Neuronal stem cell (in vitro differentiated cells): Measurements from ENCODE around the gene TP53BP2.

Experiments
- DNase-seq: peaks from one replicate; pipeline ENCODE4 v3.0.0-alpha.2; 2013; ENCODE audit warnings: low spot score
- H2AFZ ChIP-seq: one replicate; pipeline ENCODE4 v1.6.1; 2013; ENCODE audit warnings: mild to moderate bottlenecking, low read length, inconsistent platforms
- H2AK5ac ChIP-seq: 2 replicates; pipeline ENCODE4 v1.6.1; 2013; ENCODE audit warnings: low read depth, mild to moderate bottlenecking, inconsistent platforms, low read length, moderate library complexity, mixed read lengths
- H2BK120ac ChIP-seq: 2 replicates; pipeline ENCODE4 v1.6.1; 2013; ENCODE audit warnings: low read depth, mild to moderate bottlenecking, inconsistent platforms, low read length, moderate library complexity, mixed read lengths
- H2BK12ac ChIP-seq: one replicate; pipeline ENCODE4 v1.6.1; 2013; ENCODE audit warnings: low read length, inconsistent platforms
- H2BK15ac ChIP-seq: 2 replicates; pipeline ENCODE4 v1.6.1; 2013; ENCODE audit warnings: mild to moderate bottlenecking, low read length, inconsistent platforms, mixed read lengths
- H2BK5ac ChIP-seq: one replicate; pipeline ENCODE4 v1.6.1; 2013; ENCODE audit warnings: inconsistent platforms, mild to moderate bottlenecking, low read length, moderate library complexity
- H3K14ac ChIP-seq: one replicate; pipeline ENCODE4 v1.6.1; 2013; ENCODE audit warnings: low read length, inconsistent platforms
- H3K18ac ChIP-seq: 2 replicates; pipeline ENCODE4 v1.6.1; 2013; ENCODE audit warnings: low read length, inconsistent platforms
- H3K23ac ChIP-seq: 2 replicates; pipeline ENCODE4 v1.6.1; 2013; ENCODE audit warnings: low read depth, mild to moderate bottlenecking, mixed read lengths, low read length, inconsistent platforms; ENCODE audit not compliant: poor library complexity
- H3K27ac ChIP-seq: replicated peaks from 3 replicates; pipeline ENCODE4 v1.5.1; 2013; ENCODE audit warnings: low read length, inconsistent platforms
- H3K27me3 ChIP-seq, 3 experiments: 2 replicates each; pipeline ENCODE4 v1.6.1; 2013; ENCODE audit warnings: low read length in 3 of 3, mild to moderate bottlenecking in 2 of 3, inconsistent platforms in 1 of 3, low read depth in 1 of 3, mixed read lengths in 1 of 3, moderate library complexity in 1 of 3; ENCODE audit not compliant: control insufficient read depth in 3 of 3, insufficient read depth in 3 of 3
- H3K36me3 ChIP-seq, 2 donors: replicated peaks in 1 of 2; 2 replicates each; pipeline ENCODE4 v1.6.1; 2013; ENCODE audit warnings: low read length in 2 of 2; ENCODE audit not compliant: control insufficient read depth in 2 of 2, insufficient read depth in 2 of 2
- H3K4ac ChIP-seq: 2 replicates; pipeline ENCODE4 v1.6.1; 2013; ENCODE audit warnings: inconsistent platforms, mild to moderate bottlenecking, low read length, moderate library complexity
- H3K4me1 ChIP-seq, 2 donors: 1 replicate in 1 of 2; 2 replicates in 1 of 2; pipeline ENCODE4 v1.6.1; 2013; ENCODE audit warnings: low read length in 2 of 2, low read depth in 1 of 2; ENCODE audit not compliant: control insufficient read depth in 2 of 2, insufficient read depth in 1 of 2
- H3K4me2 ChIP-seq: one replicate; pipeline ENCODE4 v1.6.1; 2013; ENCODE audit warnings: mild to moderate bottlenecking, low read length, inconsistent platforms; ENCODE audit not compliant: insufficient read depth, poor library complexity, severe bottlenecking
- H3K4me3 ChIP-seq, 2 donors: 2 replicates each; pipeline ENCODE4 v1.5.1; 2013; ENCODE audit warnings: low read length in 2 of 2, mild to moderate bottlenecking in 2 of 2, inconsistent platforms in 1 of 2, moderate library complexity in 1 of 2
- H3K79me1 ChIP-seq: one replicate; pipeline ENCODE4 v1.6.1; 2013; ENCODE audit warnings: low read depth, mild to moderate bottlenecking, inconsistent platforms, low read length, moderate library complexity
- H3K9ac ChIP-seq: one replicate; pipeline ENCODE4 v1.6.1; 2013; ENCODE audit warnings: mild to moderate bottlenecking, low read depth, low read length, inconsistent platforms; ENCODE audit not compliant: poor library complexity
- H3K9me3 ChIP-seq, 2 donors: replicated peaks in 1 of 2; 2 replicates each; pipeline versions ENCODE3 to v1.6.1; 2013; ENCODE audit warnings: low read length in 2 of 2, mild to moderate bottlenecking in 2 of 2, inconsistent platforms in 1 of 2, low read depth in 1 of 2, mixed read lengths in 1 of 2, moderate library complexity in 1 of 2; ENCODE audit not compliant: control insufficient read depth in 2 of 2, insufficient read depth in 1 of 2
- H4K8ac ChIP-seq: one replicate; pipeline ENCODE4 v1.6.1; 2013; ENCODE audit warnings: low read depth, mild to moderate bottlenecking, inconsistent platforms, low read length, moderate library complexity
- H4K91ac ChIP-seq: one replicate; pipeline ENCODE4 v1.6.1; 2013; ENCODE audit warnings: low read length, low read depth, mild to moderate bottlenecking, inconsistent platforms; ENCODE audit not compliant: poor library complexity
- WGBS, 2 donors: extraction: QIAGEN DNeasy Blood & Tissue Kit; methylation state at CpG; one replicate each; pipeline ENCODE4 v1.1.7; 2013; ENCODE audit warnings: missing lambda C conversion rate in 2 of 2, mixed read lengths in 1 of 2; ENCODE audit not compliant: insufficient read length in 2 of 2, insufficient replicate concordance in 1 of 2; ENCODE audit errors: extremely low coverage in 2 of 2; 5-methylcytosine and 5-hydroxymethylcytosine counted together

Gene TP53BP2

DNA sequence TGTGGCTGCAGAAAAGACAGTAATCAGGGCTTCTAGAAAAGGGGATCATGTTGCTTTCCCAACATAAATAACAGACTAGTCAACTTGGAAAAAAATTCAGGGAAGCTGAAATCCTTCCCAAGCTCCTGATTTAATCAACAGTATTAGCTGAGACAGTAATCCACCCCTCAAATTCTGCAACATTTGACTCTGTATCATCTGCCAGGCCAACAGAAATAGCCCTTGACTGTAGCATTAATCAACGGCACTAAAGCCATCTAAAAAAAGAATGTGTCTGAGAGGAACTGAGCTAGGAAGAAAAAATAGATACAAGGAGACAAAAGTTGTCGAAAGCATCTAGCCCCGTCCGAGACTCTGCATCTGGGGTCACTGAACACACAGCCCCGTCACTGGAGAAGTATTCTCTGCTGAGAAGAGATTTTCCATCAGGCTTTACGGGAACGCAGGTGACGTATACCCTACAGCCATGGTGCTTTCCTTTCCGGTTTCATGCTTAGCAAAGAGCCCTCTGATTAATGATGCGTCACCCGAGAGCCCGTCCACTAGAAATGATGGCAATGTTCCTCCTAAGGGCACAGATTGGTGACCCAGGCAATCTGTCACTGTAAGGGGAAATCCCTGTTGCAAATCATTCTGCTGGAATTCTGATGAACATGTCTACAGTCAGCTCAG is 42.1 kb upstream of the TP53BP2 start:
- H3K4me1 ChIP-seq: no peaks in the 10 kb centered on the region
- no peak overlapping the region for H3K4me3 ChIP-seq
- H3K14ac ChIP-seq: no peak overlapping the region
- H3K23ac ChIP-seq: no peak overlapping the region
- peak overlapping the region; percentile 22 for H2AFZ ChIP-seq
- H2AK5ac ChIP-seq: no peak overlapping the region
- no peaks in the 10 kb centered on the region for H3K79me1 ChIP-seq
- H2BK5ac ChIP-seq: no peak overlapping the region
- no peak overlapping the region for H3K4me2 ChIP-seq
- H4K91ac ChIP-seq: no peak overlapping the region
- H3K9me3 ChIP-seq: no peaks in the 10 kb centered on the region
- no peaks in the 10 kb centered on the region for H3K36me3 ChIP-seq
- H3K18ac ChIP-seq: no peak overlapping the region
- no peaks in the 10 kb centered on the region for H3K27me3 ChIP-seq
- no peak overlapping the region for H2BK12ac ChIP-seq
- DNase-seq: no peak
- H4K8ac ChIP-seq: no peak overlapping the region
- no peak overlapping the region for H3K27ac ChIP-seq
- no peak overlapping the region for H2BK15ac ChIP-seq
- H3K9ac ChIP-seq: no peak overlapping the region
- no peak overlapping the region for H2BK120ac ChIP-seq
- WGBS, 2 donors: no CpG with 5 or more reads among the region's 12 CpGs
- no peak overlapping the region for H3K4ac ChIP-seq

DNA sequence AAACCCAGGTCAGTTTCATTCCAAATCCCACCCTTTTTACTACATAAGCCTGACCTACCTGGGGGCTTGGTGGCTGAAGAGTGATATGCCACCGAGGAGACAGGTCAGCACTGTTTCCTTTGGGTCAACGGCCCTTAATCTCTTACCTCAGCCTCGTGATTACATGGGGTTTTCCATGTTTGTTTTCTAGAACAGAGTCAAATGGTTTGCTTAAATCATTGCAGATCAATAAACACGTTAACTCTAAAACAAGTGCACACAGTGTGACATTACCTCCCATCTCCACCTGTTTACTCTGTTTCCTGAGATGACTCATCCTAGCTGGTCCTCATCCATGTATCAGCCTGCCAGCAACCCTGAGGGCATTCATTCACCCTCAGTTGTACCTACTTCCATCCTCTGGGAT is 40.8 kb upstream of the TP53BP2 start:
- Histone ChIP-seq H3K4ac (no peak overlapping the region), H3K4me2 (no peak overlapping the region), H3K23ac (no peak overlapping the region), H4K8ac (no peak overlapping the region), H3K9me3 (no peaks in the 10 kb centered on the region), H4K91ac (no peak overlapping the region), H3K18ac (no peak overlapping the region), H2BK120ac (no peak overlapping the region), H2AK5ac (no peak overlapping the region), H3K4me3 (no peak overlapping the region), H3K79me1 (no peaks in the 10 kb centered on the region), H2AFZ (no peak overlapping the region), H3K14ac (no peak overlapping the region), H3K9ac (no peak overlapping the region), H3K27me3 (no peaks in the 10 kb centered on the region), H3K36me3 (no peaks in the 10 kb centered on the region), H2BK15ac (no peak overlapping the region), H2BK5ac (no peak overlapping the region), H3K4me1 (no peaks in the 10 kb centered on the region), H2BK12ac (no peak overlapping the region), H3K27ac (no peak overlapping the region)
- DNase-seq: no peak
- no CpG with 5 or more reads among the region's 4 CpGs for WGBS, 2 donors

DNA sequence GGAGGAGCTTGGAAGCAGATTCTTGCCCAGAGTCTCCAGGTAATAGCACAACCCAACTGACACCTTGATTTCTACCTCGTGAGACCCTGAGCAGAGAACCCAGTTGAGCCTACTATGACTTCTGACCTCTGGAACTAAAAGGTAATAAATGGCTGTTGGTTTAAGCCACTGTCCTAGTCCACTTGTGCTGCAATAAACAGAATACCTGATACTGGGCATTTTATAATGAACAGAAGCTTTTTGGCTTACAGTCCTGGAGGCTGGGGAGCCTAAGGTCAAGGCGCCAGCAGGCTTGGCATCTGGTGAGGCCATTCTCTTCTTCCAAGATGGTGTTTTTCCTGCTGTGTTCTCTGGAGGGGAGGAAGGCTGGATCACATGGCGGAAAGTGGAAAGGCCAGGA is 39.9 kb upstream of the TP53BP2 start:
- Histone ChIP-seq H2AK5ac (no peak overlapping the region), H2BK120ac (no peak overlapping the region), H2BK5ac (no peak overlapping the region), H2BK15ac (no peak overlapping the region), H3K9me3 (no peaks in the 10 kb centered on the region), H3K4me2 (no peak overlapping the region), H3K4me3 (no peak overlapping the region), H3K18ac (no peak overlapping the region), H2BK12ac (no peak overlapping the region), H3K79me1 (no peaks in the 10 kb centered on the region), H2AFZ (no peak overlapping the region), H3K23ac (no peak overlapping the region), H3K27me3 (no peaks in the 10 kb centered on the region), H3K27ac (no peak overlapping the region), H3K4ac (no peak overlapping the region), H3K4me1 (no peaks in the 10 kb centered on the region), H3K36me3 (no peaks in the 10 kb centered on the region), H3K14ac (no peak overlapping the region), H4K91ac (no peak overlapping the region), H3K9ac (no peak overlapping the region), H4K8ac (no peak overlapping the region)
- no CpG with 5 or more reads among the region's 3 CpGs for WGBS, 2 donors
- DNase-seq: no peak

DNA sequence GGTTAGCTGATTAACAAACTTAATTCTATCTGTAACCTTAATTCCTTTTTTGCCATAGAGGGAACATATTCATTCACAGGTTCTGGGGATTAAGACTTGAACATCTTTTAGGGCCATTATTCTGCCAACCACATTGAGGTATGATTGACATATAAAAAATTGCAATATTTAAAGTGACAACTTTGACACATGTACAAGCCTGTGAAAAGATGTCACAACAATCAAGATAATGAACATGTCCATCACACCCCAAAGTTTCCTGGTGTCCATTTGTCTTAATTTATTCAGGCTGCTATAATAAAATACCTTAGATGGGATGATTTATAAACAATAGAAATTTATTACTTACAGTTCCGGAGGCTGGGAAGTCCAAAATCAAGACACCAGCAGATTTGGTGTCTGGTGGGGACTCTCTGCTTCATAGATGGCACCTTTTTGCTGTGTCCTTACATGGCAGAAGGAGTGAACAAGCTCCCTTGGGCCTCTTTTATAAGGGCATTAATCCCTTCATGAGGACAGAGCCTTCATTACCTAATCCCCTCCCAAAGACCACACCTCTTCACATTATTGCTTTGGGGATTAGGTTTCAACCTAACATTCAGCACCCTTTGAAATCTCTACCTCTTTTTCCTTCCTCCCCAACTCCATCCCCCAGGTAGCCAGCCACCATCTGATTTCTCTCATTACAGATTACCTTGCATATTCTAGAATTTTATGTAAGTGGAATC is 33.0 kb upstream of the TP53BP2 start:
- H4K91ac ChIP-seq: no peak overlapping the region
- no peak overlapping the region for H3K4me2 ChIP-seq
- no peak overlapping the region for H2BK12ac ChIP-seq
- no peak overlapping the region for H3K18ac ChIP-seq
- no peaks in the 10 kb centered on the region for H3K27me3 ChIP-seq
- no peak overlapping the region for H2BK15ac ChIP-seq
- H4K8ac ChIP-seq: no peak overlapping the region
- H3K4me3 ChIP-seq: no peak overlapping the region
- no peak overlapping the region for H3K27ac ChIP-seq
- H3K9ac ChIP-seq: no peak overlapping the region
- H2AK5ac ChIP-seq: no peak overlapping the region
- H2BK120ac ChIP-seq: no peak overlapping the region
- H3K36me3 ChIP-seq: no peaks in the 10 kb centered on the region
- no peak for DNase-seq
- no peaks in the 10 kb centered on the region for H3K4me1 ChIP-seq
- no peak overlapping the region for H2BK5ac ChIP-seq
- no CpG with 5 or more reads among the region's 1 CpG for WGBS, 2 donors
- no peak overlapping the region for H3K4ac ChIP-seq
- no peaks in the 10 kb centered on the region for H3K79me1 ChIP-seq
- no peak overlapping the region for H3K14ac ChIP-seq
- peaks cover 0 to 1% of the 10 kb centered on the region in 2 donors for H3K9me3 ChIP-seq
- H3K23ac ChIP-seq: no peak overlapping the region
- H2AFZ ChIP-seq: no peak overlapping the region
